ENCODE measurements around the gene MTMR3.

GRCh38 chr22:30024231-30024630, 141.3 kb downstream of the MTMR3 start:
- TF ChIP-seq POLR2A (IDR thresholded peaks at IDR 0.05; ENCODE audit: low read depth, low read length) (no peak), POLR2AphosphoS5 (IDR thresholded peaks at IDR 0.05; ENCODE audit: low read depth, low read length) (no peak)

Measured in GM12892 (cell line).